Activated gamma-delta T cell treated with Interleukin-2 at 50 U/mL for 16 hours (primary cell): Measurements from ENCODE around the gene HEXA.

Experiments used
- DNase-seq: peaks from one replicate; pipeline ENCODE4 v3.0.0-alpha.2; 2020

The HEXA gene

GRCh38 chr15:72318408-72318942, 57.3 kb downstream of the HEXA start:
- no peak for DNase-seq

GRCh38 chr15:72315706-72316370, 60.0 kb downstream of the HEXA start:
- no peak for DNase-seq

DNA sequence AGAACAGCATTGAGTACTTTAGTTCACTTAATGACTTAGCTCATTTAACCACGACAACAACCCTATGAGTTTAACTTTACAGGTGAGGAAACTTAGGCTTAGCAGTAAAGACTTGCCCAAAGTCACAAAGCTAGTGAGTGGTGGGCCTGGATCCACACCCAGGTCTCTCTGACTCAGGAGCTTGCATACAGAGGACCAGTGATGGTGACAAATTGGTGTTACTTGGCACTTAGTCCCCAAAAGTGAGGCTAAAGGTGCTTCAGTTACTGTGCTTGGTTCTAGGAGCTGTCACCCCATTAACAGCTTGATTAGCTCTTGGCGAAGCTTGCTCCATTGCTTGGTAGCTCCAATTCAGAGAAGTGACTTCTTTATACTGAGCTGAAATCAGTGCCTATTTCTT, 61.9 kb downstream of the HEXA start:
- DNase-seq: no peak

GRCh38 chr15:72313448-72313840, 62.4 kb downstream of the HEXA start:
- no peak for DNase-seq

DNA sequence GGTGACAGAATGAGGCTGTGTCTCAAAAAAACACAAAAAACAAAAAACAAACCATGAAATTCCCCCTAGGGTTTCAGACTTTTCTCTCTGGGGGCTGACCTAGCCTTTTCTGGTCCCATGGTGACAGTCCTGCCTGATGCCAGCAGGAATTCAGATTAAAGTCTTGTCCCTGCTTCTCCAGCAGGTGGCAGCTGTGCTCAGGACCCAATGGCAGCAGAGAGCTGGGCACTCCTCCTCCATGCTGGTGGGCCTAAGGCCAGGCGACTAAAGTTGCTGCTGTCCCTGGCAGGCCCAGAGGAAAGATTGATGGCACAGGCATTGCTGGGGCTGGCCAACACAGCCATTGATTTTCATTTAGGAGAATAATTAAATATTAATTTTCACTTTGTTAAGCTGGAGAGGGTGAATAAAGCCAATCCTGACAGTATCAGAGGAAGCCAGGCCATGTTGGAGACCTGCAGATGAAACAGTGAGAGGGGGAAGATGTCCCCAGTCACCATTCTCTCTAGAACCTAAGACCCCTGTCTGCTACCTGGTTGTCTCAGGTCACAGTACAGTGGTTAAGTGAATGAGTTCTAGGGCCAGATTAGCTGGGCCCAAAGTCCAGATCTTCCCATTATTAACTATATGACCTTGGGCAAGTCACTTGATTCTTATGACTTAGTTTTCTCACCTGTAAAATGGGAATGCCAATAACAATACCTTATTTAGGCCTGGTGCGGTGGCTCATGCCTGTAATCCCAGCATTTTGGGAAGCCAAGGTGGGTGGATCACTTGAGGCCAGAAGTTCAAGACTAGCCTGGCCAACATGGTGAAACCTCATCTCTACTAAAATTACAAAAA, 63.0 kb downstream of the HEXA start:
- DNase-seq: peak; percentile 49

GRCh38 chr15:72307026-72307425, 68.8 kb downstream of the HEXA start:
- no peak for DNase-seq

GRCh38 chr15:72306211-72306785, 69.5 kb downstream of the HEXA start:
- DNase-seq: peak; percentile 23

GRCh38 chr15:72304596-72304995, 71.2 kb downstream of the HEXA start:
- DNase-seq: no peak

- no peak for DNase-seq
These were observed 72.9 kb downstream of the HEXA start for GRCh38 chr15:72302955-72303354.
